ENCODE data around the gene ST7. TPM values are rescaled to one million over a fixed set of nuclear protein-coding genes. Genes with fewer than 3 reads are reported as not detected.

ST7 gene
- total and polyA plus RNA-seq, 2 of the 13 experiments (the other 11 are each of a cell fraction or from before 2014, with no cell fraction given), result 17.3 to 23.5 TPM

DNA sequence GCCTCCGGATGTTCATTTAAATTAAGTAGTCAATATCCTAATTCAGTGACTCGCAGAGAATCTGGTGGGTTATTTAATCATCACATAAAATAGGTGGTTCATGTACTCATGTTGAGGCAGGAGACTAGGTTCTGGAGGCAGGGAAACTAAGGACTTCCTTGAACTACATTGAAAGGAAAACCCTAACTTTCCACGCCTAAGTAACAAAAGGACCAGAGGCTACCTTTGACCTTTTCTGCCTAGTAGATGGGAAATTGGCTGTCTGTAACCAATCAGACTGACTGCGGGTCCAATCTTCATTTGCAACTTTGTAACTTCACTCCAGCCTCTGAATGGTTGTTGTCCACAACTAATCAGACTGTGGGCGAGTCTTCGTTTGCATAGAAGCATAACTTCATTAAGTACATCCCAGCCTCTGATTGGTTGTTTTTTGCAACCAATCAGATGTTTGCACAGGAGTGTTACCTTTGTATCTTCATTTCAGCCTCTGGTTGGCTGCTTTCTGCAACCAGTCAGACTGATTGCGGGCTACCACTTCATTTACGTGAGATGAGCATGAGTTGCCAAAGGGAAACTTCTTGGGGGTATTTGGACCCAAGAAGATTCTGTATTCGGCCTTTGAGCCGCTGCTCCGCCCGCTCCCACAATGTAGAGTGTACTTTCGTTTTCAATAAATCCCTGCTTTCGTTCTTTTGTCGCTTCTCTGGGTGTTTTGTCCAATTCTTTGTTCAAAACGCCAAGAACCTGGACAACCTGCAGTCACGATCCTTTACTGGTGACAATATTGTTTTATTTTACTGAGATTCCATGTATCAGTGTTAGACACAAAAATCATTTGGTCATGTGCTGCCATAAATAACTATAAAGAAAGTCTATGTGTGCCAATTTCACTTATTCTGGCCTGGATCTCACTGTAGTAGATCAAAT is 1.7 kb upstream of the ST7 start (continued):
- TF ChIP-seq, protein P1, sequence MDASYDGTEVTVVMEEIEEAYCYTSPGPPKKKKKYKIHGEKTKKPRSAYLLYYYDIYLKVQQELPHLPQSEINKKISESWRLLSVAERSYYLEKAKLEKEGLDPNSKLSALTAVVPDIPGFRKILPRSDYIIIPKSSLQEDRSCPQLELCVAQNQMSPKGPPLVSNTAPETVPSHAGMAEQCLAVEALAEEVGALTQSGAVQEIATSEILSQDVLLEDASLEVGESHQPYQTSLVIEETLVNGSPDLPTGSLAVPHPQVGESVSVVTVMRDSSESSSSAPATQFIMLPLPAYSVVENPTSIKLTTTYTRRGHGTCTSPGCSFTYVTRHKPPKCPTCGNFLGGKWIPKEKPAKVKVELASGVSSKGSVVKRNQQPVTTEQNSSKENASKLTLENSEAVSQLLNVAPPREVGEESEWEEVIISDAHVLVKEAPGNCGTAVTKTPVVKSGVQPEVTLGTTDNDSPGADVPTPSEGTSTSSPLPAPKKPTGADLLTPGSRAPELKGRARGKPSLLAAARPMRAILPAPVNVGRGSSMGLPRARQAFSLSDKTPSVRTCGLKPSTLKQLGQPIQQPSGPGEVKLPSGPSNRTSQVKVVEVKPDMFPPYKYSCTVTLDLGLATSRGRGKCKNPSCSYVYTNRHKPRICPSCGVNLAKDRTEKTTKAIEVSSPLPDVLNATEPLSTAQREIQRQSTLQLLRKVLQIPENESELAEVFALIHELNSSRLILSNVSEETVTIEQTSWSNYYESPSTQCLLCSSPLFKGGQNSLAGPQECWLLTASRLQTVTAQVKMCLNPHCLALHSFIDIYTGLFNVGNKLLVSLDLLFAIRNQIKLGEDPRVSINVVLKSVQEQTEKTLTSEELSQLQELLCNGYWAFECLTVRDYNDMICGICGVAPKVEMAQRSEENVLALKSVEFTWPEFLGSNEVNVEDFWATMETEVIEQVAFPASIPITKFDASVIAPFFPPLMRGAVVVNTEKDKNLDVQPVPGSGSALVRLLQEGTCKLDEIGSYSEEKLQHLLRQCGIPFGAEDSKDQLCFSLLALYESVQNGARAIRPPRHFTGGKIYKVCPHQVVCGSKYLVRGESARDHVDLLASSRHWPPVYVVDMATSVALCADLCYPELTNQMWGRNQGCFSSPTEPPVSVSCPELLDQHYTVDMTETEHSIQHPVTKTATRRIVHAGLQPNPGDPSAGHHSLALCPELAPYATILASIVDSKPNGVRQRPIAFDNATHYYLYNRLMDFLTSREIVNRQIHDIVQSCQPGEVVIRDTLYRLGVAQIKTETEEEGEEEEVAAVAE (CRISPR knock-in tag; IDR thresholded peaks at IDR 0.05; ENCODE audit: borderline replicate concordance), result peak; percentile 97
- TF ChIP-seq, protein P2, sequence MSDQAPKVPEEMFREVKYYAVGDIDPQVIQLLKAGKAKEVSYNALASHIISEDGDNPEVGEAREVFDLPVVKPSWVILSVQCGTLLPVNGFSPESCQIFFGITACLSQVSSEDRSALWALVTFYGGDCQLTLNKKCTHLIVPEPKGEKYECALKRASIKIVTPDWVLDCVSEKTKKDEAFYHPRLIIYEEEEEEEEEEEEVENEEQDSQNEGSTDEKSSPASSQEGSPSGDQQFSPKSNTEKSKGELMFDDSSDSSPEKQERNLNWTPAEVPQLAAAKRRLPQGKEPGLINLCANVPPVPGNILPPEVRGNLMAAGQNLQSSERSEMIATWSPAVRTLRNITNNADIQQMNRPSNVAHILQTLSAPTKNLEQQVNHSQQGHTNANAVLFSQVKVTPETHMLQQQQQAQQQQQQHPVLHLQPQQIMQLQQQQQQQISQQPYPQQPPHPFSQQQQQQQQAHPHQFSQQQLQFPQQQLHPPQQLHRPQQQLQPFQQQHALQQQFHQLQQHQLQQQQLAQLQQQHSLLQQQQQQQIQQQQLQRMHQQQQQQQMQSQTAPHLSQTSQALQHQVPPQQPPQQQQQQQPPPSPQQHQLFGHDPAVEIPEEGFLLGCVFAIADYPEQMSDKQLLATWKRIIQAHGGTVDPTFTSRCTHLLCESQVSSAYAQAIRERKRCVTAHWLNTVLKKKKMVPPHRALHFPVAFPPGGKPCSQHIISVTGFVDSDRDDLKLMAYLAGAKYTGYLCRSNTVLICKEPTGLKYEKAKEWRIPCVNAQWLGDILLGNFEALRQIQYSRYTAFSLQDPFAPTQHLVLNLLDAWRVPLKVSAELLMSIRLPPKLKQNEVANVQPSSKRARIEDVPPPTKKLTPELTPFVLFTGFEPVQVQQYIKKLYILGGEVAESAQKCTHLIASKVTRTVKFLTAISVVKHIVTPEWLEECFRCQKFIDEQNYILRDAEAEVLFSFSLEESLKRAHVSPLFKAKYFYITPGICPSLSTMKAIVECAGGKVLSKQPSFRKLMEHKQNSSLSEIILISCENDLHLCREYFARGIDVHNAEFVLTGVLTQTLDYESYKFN (CRISPR knock-in tag; conservative IDR thresholded peaks at IDR 0.05), result 0 out of 2 replicates have a peak, but pooled peaks have one; percentile 25
- TF ChIP-seq PHF8 (CRISPR knock-in tag; IDR thresholded peaks at IDR 0.05) (peak; percentile 48; the same call in 1 of the 2 replicates), ZNF558 (CRISPR knock-in tag; IDR thresholded peaks at IDR 0.05; ENCODE audit: borderline replicate concordance) (0 out of 2 replicates have a peak, but pooled peaks have one; percentile 37), HNF4A (CRISPR knock-in tag; IDR thresholded peaks at IDR 0.05) (peak; percentile 14; the same call in 1 of the 2 replicates), ZNF776 (CRISPR knock-in tag; IDR thresholded peaks at IDR 0.05) (no peak), REPIN1 (CRISPR knock-in tag; IDR thresholded peaks at IDR 0.05; ENCODE audit: borderline replicate concordance, low read depth) (no peak), CEBPG (CRISPR knock-in tag; IDR thresholded peaks at IDR 0.05) (peak; percentile 9; the same call in 1 of the 2 replicates), POLR2G (IDR thresholded peaks at IDR 0.05; ENCODE audit: low read depth, low read length) (peak; percentile 68), RFXAP (CRISPR knock-in tag; IDR thresholded peaks at IDR 0.05; ENCODE audit: borderline replicate concordance) (0 out of 2 replicates have a peak, but pooled peaks have one; percentile 56), NFYB (CRISPR knock-in tag; IDR thresholded peaks at IDR 0.05) (peak; percentile 77), ZNF839 (CRISPR knock-in tag; IDR thresholded peaks at IDR 0.05; ENCODE audit: borderline replicate concordance) (no peak), ZNF510 (CRISPR knock-in tag; IDR thresholded peaks at IDR 0.05; ENCODE audit: low read depth) (0 out of 2 replicates have a peak, but pooled peaks have one; percentile 38), ARNTL (CRISPR knock-in tag; IDR thresholded peaks at IDR 0.05) (0 out of 2 replicates have a peak, but pooled peaks have one; percentile 19), IRF2 (CRISPR knock-in tag; IDR thresholded peaks at IDR 0.05) (0 out of 2 replicates have a peak, but pooled peaks have one; percentile 18)
- TF ChIP-seq, protein P3, sequence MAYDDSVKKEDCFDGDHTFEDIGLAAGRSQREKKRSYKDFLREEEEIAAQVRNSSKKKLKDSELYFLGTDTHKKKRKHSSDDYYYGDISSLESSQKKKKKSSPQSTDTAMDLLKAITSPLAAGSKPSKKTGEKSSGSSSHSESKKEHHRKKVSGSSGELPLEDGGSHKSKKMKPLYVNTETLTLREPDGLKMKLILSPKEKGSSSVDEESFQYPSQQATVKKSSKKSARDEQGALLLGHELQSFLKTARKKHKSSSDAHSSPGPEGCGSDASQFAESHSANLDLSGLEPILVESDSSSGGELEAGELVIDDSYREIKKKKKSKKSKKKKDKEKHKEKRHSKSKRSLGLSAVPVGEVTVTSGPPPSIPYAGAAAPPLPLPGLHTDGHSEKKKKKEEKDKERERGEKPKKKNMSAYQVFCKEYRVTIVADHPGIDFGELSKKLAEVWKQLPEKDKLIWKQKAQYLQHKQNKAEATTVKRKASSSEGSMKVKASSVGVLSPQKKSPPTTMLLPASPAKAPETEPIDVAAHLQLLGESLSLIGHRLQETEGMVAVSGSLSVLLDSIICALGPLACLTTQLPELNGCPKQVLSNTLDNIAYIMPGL (CRISPR knock-in tag; IDR thresholded peaks at IDR 0.05; ENCODE audit: borderline replicate concordance in 1 of 2, low read depth in 1 of 2), result 0 out of 4 replicates have a peak, but pooled peaks of 1 of the 2 experiments have one; percentile 26
- TF ChIP-seq, protein P4, sequence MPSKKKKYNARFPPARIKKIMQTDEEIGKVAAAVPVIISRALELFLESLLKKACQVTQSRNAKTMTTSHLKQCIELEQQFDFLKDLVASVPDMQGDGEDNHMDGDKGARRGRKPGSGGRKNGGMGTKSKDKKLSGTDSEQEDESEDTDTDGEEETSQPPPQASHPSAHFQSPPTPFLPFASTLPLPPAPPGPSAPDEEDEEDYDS (CRISPR knock-in tag; IDR thresholded peaks at IDR 0.05), result peak; percentile 67
